ENCODE results near the gene FBXL17. TPM values are rescaled to one million over a fixed set of nuclear protein-coding genes. Genes with fewer than 3 reads are reported as not detected.
A peak's percentile ranks its signal among the peaks of the same experiment; 100 is the strongest.

Gene FBXL17
- total RNA-seq, 1 experiment from 2014 or later: 7.8 TPM

GRCh38 chr5:108373426-108373825, 8.5 kb downstream of the FBXL17 start:
- no peak for DNase-seq (ENCODE audit: low read depth)

GRCh38 chr5:108372369-108372768, 9.5 kb downstream of the FBXL17 start:
- DNase-seq (ENCODE audit: low read depth): no peak

- DNase-seq (ENCODE audit: low read depth): no peak
These were observed 10.6 kb downstream of the FBXL17 start for GRCh38 chr5:108371263-108371662.

GRCh38 chr5:108369167-108369566, 12.7 kb downstream of the FBXL17 start:
- no peak for DNase-seq (ENCODE audit: low read depth)

GRCh38 chr5:108367679-108368334, 14.1 kb downstream of the FBXL17 start:
- DNase-seq (ENCODE audit: low read depth): peak; percentile 22

- DNase-seq (ENCODE audit: low read depth): no peak
These were observed 15.4 kb downstream of the FBXL17 start for GRCh38 chr5:108366500-108366899.

GRCh38 chr5:108361771-108362170, 20.1 kb downstream of the FBXL17 start:
- no peak for DNase-seq (ENCODE audit: low read depth)

GRCh38 chr5:108361239-108361638, 20.7 kb downstream of the FBXL17 start:
- no peak for DNase-seq (ENCODE audit: low read depth)

GRCh38 chr5:108360280-108360679, 21.6 kb downstream of the FBXL17 start:
- DNase-seq (ENCODE audit: low read depth): no peak

GRCh38 chr5:108356286-108356685, 25.6 kb downstream of the FBXL17 start:
- DNase-seq (ENCODE audit: low read depth): no peak

GRCh38 chr5:108353087-108353486, 28.8 kb downstream of the FBXL17 start:
- DNase-seq (ENCODE audit: low read depth): no peak

- DNase-seq (ENCODE audit: low read depth): peak; percentile 3
These were observed 36.2 kb downstream of the FBXL17 start for GRCh38 chr5:108345541-108346171.

- DNase-seq (ENCODE audit: low read depth): no peak
These were observed 37.6 kb downstream of the FBXL17 start for GRCh38 chr5:108344103-108344822.

GRCh38 chr5:108341866-108342265, 40.0 kb downstream of the FBXL17 start:
- DNase-seq (ENCODE audit: low read depth): no peak

- DNase-seq (ENCODE audit: low read depth): no peak
These were observed 41.8 kb downstream of the FBXL17 start for GRCh38 chr5:108340131-108340530.

- peak; percentile 14 for DNase-seq (ENCODE audit: low read depth)
These were observed 42.7 kb downstream of the FBXL17 start for GRCh38 chr5:108339220-108339619.

GRCh38 chr5:108334225-108334624, 47.7 kb downstream of the FBXL17 start:
- no peak for DNase-seq (ENCODE audit: low read depth)

- DNase-seq (ENCODE audit: low read depth): no peak
These were observed 54.9 kb downstream of the FBXL17 start for GRCh38 chr5:108326982-108327381.

- DNase-seq (ENCODE audit: low read depth): no peak
These were observed 57.0 kb downstream of the FBXL17 start for GRCh38 chr5:108324886-108325285.

- DNase-seq (ENCODE audit: low read depth): no peak
These were observed 60.6 kb downstream of the FBXL17 start for GRCh38 chr5:108321341-108321740.

- no peak for DNase-seq (ENCODE audit: low read depth)
These were observed 61.7 kb downstream of the FBXL17 start for GRCh38 chr5:108320231-108320630.

- no peak for DNase-seq (ENCODE audit: low read depth)
These were observed 66.1 kb downstream of the FBXL17 start for GRCh38 chr5:108315829-108316228.

- no peak for DNase-seq (ENCODE audit: low read depth)
These were observed 69.6 kb downstream of the FBXL17 start for GRCh38 chr5:108312258-108312657.
